ENCODE results near the gene PSTK. TPM values are rescaled to one million over a fixed set of nuclear protein-coding genes. Genes with fewer than 3 reads are reported as not detected.

The PSTK gene
- total and polyA plus RNA-seq, 2 of the 13 experiments (the other 11 are each of a cell fraction or from before 2014, with no cell fraction given) = 8.2 to 9.3 TPM

GRCh38 chr10:122953902-122954730, 26.1 kb upstream of the PSTK start, which contains the start of gene C10orf88 (continued):
- TF ChIP-seq SOX6 (IDR thresholded peaks at IDR 0.05) = no peak
- TF ChIP-seq SOX6 (CRISPR knock-in tag; IDR thresholded peaks at IDR 0.05) = peak; percentile 78
- no peak for TF ChIP-seq ZNF713 (CRISPR knock-in tag; IDR thresholded peaks at IDR 0.05)
- no peak for TF ChIP-seq NR2F6 (IDR thresholded peaks at IDR 0.05)
- peak; percentile 63 for TF ChIP-seq NR2F6 (CRISPR knock-in tag; IDR thresholded peaks at IDR 0.05)
- peak; percentile 86; the same call in 1 of the 2 replicates for TF ChIP-seq ZBTB3 (CRISPR knock-in tag; IDR thresholded peaks at IDR 0.05; ENCODE audit: borderline replicate concordance, low read depth)
- TF ChIP-seq ZNF530 (CRISPR knock-in tag; IDR thresholded peaks at IDR 0.05; ENCODE audit: low read depth) = no peak
- TF ChIP-seq PBX3 (CRISPR knock-in tag; IDR thresholded peaks at IDR 0.05; ENCODE audit: borderline replicate concordance) = 0 out of 2 replicates have a peak, but pooled peaks have one; percentile 68
- TF ChIP-seq ZBTB46 (CRISPR knock-in tag; IDR thresholded peaks at IDR 0.05; ENCODE audit: borderline replicate concordance) = 0 out of 2 replicates have a peak, but pooled peaks have one; percentile 70
- no peak for TF ChIP-seq ZNF260 (CRISPR knock-in tag; IDR thresholded peaks at IDR 0.05; ENCODE audit: borderline replicate concordance, low read depth)
- TF ChIP-seq HNRNPK (IDR thresholded peaks at IDR 0.05; ENCODE audit: low read depth, low read length, poor library complexity, severe bottlenecking) = no peak
- peak; percentile 94 for TF ChIP-seq SMYD3 (CRISPR knock-in tag; IDR thresholded peaks at IDR 0.05)
- TF ChIP-seq PTBP1 (IDR thresholded peaks at IDR 0.05; ENCODE audit: low read depth, low read length, poor library complexity, severe bottlenecking) = peak; percentile 72
- TF ChIP-seq CCAR2 (optimal IDR thresholded peaks at IDR 0.05; ENCODE audit: low read depth, low read length) = peak; percentile 58
- no peak for TF ChIP-seq ISX (CRISPR knock-in tag; conservative IDR thresholded peaks at IDR 0.05)
- 0 out of 2 replicates have a peak, but pooled peaks have one; percentile 33 for TF ChIP-seq ZNF276 (CRISPR knock-in tag; IDR thresholded peaks at IDR 0.05; ENCODE audit: low read depth)
- TF ChIP-seq KDM3A (CRISPR knock-in tag; IDR thresholded peaks at IDR 0.05; ENCODE audit: low read depth) = peak; percentile 86
- peak; percentile 77; the same call in 1 of the 2 replicates for TF ChIP-seq PRDM15 (CRISPR knock-in tag; IDR thresholded peaks at IDR 0.05)
